ENCODE measurements around the gene TEDC2.

TEDC2 gene

GRCh38 chr16:2482708-2483534 lies 23.0 kb downstream of the TEDC2 start:
- no peak for TF ChIP-seq POLR2A (IDR thresholded peaks at IDR 0.05; ENCODE audit: low read depth, low read length)
- no peak for DNase-seq (ENCODE audit: insufficient read length, low spot score)
- no peak for FAIRE-seq

GRCh38 chr16:2483939-2484897 lies 24.3 kb downstream of the TEDC2 start:
- no peak for DNase-seq (ENCODE audit: insufficient read length, low spot score)
- no peak for FAIRE-seq
- no peak for TF ChIP-seq POLR2A (IDR thresholded peaks at IDR 0.05; ENCODE audit: low read depth, low read length)

- TF ChIP-seq POLR2A (IDR thresholded peaks at IDR 0.05; ENCODE audit: low read depth, low read length): no peak
- DNase-seq (ENCODE audit: insufficient read length, low spot score): no peak
- no peak for FAIRE-seq
These were observed 25.1 kb downstream of the TEDC2 start for GRCh38 chr16:2484898-2485508.

- no peak for FAIRE-seq
- DNase-seq (ENCODE audit: insufficient read length, low spot score): no peak
- TF ChIP-seq POLR2A (IDR thresholded peaks at IDR 0.05; ENCODE audit: low read depth, low read length): no peak
These were observed 26.1 kb downstream of the TEDC2 start for GRCh38 chr16:2485811-2486507.

GRCh38 chr16:2486645-2487516 lies 27.0 kb downstream of the TEDC2 start:
- FAIRE-seq (no peak), DNase-seq (ENCODE audit: insufficient read length, low spot score) (no peak)
- TF ChIP-seq POLR2A (IDR thresholded peaks at IDR 0.05; ENCODE audit: low read depth, low read length): no peak

- no peak for DNase-seq (ENCODE audit: insufficient read length, low spot score)
- TF ChIP-seq POLR2A (IDR thresholded peaks at IDR 0.05; ENCODE audit: low read depth, low read length): no peak
- no peak for FAIRE-seq
These were observed 27.6 kb downstream of the TEDC2 start for GRCh38 chr16:2487517-2487842.

- FAIRE-seq: no peak
- TF ChIP-seq POLR2A (IDR thresholded peaks at IDR 0.05; ENCODE audit: low read depth, low read length): no peak
- DNase-seq (ENCODE audit: insufficient read length, low spot score): no peak
These were observed 28.1 kb downstream of the TEDC2 start for GRCh38 chr16:2487903-2488531.

GRCh38 chr16:2489581-2489980 lies 29.7 kb downstream of the TEDC2 start:
- TF ChIP-seq POLR2A (IDR thresholded peaks at IDR 0.05; ENCODE audit: low read depth, low read length): no peak

GRCh38 chr16:2490190-2491105 lies 30.5 kb downstream of the TEDC2 start:
- no peak for DNase-seq (ENCODE audit: insufficient read length, low spot score)
- no peak for FAIRE-seq
- TF ChIP-seq POLR2A (IDR thresholded peaks at IDR 0.05; ENCODE audit: low read depth, low read length): no peak

More at GRCh38 chr16:2489581-2489980, 29.7 kb downstream of the TEDC2 start:
- FAIRE-seq (no peak), DNase-seq (ENCODE audit: insufficient read length, low spot score) (no peak)

- FAIRE-seq: no peak
These were observed 32.4 kb downstream of the TEDC2 start for GRCh38 chr16:2492292-2492691.

GRCh38 chr16:2493605-2494004 lies 33.7 kb downstream of the TEDC2 start:
- no peak for DNase-seq (ENCODE audit: insufficient read length, low spot score)
- no peak for TF ChIP-seq POLR2A (IDR thresholded peaks at IDR 0.05; ENCODE audit: low read depth, low read length)
- FAIRE-seq: no peak

More at GRCh38 chr16:2492292-2492691, 32.4 kb downstream of the TEDC2 start:
- TF ChIP-seq POLR2A (IDR thresholded peaks at IDR 0.05; ENCODE audit: low read depth, low read length): no peak
- DNase-seq (ENCODE audit: insufficient read length, low spot score): no peak
